Measurements from ENCODE around the gene GABPA.

- TF ChIP-seq CTCF (IDR thresholded peaks at IDR 0.05) (no peak), TCF7L2 (IDR thresholded peaks at IDR 0.05; ENCODE audit: low read depth, low read length) (no peak)
These were observed 29.3 kb downstream of the GABPA start for GRCh38 chr21:25764065-25764464.
